ENCODE results near the gene SYTL3. TPM values are rescaled to one million over a fixed set of nuclear protein-coding genes. Genes with fewer than 3 reads are reported as not detected.

SYTL3 gene
- total and polyA plus RNA-seq, 2 experiments from 2014 or later: 0.07 TPM; not detected in 1

DNA sequence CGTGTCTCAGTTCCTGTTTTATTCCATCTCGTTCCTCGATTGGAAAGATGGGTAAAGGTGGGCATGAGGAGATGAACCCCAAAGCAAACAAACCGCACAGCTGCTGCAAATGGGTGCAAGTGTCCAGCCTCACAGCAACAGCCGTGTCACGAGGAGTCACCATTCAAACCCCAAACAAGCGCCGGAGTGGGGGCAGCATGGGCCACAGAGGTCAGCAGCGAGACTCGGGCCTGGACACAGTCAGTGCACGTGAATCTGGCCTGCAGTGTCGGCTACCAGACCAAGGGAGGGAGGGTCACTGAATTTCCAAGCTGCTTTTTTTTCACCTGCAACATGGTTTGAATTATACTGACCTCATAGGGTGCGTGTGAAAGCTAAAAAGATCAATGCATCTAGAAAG is 105.8 kb downstream of the SYTL3 start:
- Mint-ChIP-seq H3K4me3 (no peak overlapping the region), H3K9me3 (no peaks in the 10 kb centered on the region; the same call in 2 of the 3 replicates), H3K36me3 (ENCODE audit: low read depth) (no peaks in the 10 kb centered on the region), H3K27ac (no peak overlapping the region), H3K4me1 (peaks cover 26% of the 10 kb centered on the region), H3K27me3 (ENCODE audit: insufficient read depth, low read depth, poor library complexity) (peaks cover 19% of the 10 kb centered on the region)
- Histone ChIP-seq H3K27ac (ENCODE audit: low read depth) (no peak overlapping the region), H2AFZ (no peak overlapping the region), H3K36me3 (ENCODE audit: insufficient read depth) (no peaks in the 10 kb centered on the region), H3F3A (replicated peaks; ENCODE audit: low read depth) (peaks cover 7% of the 10 kb centered on the region; the same call in 1 of the 2 replicates), H3K79me2 (replicated peaks; ENCODE audit: insufficient read depth) (no peaks in the 10 kb centered on the region), H3K9me2 (ENCODE audit: insufficient read depth) (no peaks in the 10 kb centered on the region), H3K4me1 (ENCODE audit: insufficient read depth) (peaks cover 23% of the 10 kb centered on the region), H4K20me1 (replicated peaks; ENCODE audit: insufficient read depth) (no peaks in the 10 kb centered on the region), H3K4me3 (no peak overlapping the region), H3K27me3 (ENCODE audit: insufficient read depth) (no peaks in the 10 kb centered on the region), H3K4me2 (no peak overlapping the region)
- no peak for DNase-seq (ENCODE audit: low spot score)
- ATAC-seq: no peak
- no peak for TF ChIP-seq ZNF114 (CRISPR knock-in tag; IDR thresholded peaks at IDR 0.05)
- TF ChIP-seq, protein P1, sequence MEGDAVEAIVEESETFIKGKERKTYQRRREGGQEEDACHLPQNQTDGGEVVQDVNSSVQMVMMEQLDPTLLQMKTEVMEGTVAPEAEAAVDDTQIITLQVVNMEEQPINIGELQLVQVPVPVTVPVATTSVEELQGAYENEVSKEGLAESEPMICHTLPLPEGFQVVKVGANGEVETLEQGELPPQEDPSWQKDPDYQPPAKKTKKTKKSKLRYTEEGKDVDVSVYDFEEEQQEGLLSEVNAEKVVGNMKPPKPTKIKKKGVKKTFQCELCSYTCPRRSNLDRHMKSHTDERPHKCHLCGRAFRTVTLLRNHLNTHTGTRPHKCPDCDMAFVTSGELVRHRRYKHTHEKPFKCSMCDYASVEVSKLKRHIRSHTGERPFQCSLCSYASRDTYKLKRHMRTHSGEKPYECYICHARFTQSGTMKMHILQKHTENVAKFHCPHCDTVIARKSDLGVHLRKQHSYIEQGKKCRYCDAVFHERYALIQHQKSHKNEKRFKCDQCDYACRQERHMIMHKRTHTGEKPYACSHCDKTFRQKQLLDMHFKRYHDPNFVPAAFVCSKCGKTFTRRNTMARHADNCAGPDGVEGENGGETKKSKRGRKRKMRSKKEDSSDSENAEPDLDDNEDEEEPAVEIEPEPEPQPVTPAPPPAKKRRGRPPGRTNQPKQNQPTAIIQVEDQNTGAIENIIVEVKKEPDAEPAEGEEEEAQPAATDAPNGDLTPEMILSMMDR (conservative IDR thresholded peaks at IDR 0.05; ENCODE audit: low read depth in 2 of 2): no peak
- no peak for TF ChIP-seq ZNF331 (CRISPR knock-in tag; IDR thresholded peaks at IDR 0.05; ENCODE audit: low read depth)
- no peak for TF ChIP-seq POLR2AphosphoS5 (IDR thresholded peaks at IDR 0.05; ENCODE audit: low read depth)
- no peak for TF ChIP-seq CREB1 (CRISPR knock-in tag; IDR thresholded peaks at IDR 0.05; ENCODE audit: low read depth)
- no peak for TF ChIP-seq EZH2 (IDR thresholded peaks at IDR 0.05; ENCODE audit: low read depth, unreplicated experiment)
- no peak for TF ChIP-seq NANOG (IDR thresholded peaks at IDR 0.05; ENCODE audit: borderline replicate concordance)
- TF ChIP-seq, protein P2, sequence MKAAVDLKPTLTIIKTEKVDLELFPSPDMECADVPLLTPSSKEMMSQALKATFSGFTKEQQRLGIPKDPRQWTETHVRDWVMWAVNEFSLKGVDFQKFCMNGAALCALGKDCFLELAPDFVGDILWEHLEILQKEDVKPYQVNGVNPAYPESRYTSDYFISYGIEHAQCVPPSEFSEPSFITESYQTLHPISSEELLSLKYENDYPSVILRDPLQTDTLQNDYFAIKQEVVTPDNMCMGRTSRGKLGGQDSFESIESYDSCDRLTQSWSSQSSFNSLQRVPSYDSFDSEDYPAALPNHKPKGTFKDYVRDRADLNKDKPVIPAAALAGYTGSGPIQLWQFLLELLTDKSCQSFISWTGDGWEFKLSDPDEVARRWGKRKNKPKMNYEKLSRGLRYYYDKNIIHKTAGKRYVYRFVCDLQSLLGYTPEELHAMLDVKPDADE (IDR thresholded peaks at IDR 0.05): no peak
- no peak for TF ChIP-seq STAT1 (IDR thresholded peaks at IDR 0.05; ENCODE audit: unreplicated experiment)
- TF ChIP-seq JUNB (IDR thresholded peaks at IDR 0.05; ENCODE audit: unreplicated experiment): no peak
- TF ChIP-seq, protein P3, sequence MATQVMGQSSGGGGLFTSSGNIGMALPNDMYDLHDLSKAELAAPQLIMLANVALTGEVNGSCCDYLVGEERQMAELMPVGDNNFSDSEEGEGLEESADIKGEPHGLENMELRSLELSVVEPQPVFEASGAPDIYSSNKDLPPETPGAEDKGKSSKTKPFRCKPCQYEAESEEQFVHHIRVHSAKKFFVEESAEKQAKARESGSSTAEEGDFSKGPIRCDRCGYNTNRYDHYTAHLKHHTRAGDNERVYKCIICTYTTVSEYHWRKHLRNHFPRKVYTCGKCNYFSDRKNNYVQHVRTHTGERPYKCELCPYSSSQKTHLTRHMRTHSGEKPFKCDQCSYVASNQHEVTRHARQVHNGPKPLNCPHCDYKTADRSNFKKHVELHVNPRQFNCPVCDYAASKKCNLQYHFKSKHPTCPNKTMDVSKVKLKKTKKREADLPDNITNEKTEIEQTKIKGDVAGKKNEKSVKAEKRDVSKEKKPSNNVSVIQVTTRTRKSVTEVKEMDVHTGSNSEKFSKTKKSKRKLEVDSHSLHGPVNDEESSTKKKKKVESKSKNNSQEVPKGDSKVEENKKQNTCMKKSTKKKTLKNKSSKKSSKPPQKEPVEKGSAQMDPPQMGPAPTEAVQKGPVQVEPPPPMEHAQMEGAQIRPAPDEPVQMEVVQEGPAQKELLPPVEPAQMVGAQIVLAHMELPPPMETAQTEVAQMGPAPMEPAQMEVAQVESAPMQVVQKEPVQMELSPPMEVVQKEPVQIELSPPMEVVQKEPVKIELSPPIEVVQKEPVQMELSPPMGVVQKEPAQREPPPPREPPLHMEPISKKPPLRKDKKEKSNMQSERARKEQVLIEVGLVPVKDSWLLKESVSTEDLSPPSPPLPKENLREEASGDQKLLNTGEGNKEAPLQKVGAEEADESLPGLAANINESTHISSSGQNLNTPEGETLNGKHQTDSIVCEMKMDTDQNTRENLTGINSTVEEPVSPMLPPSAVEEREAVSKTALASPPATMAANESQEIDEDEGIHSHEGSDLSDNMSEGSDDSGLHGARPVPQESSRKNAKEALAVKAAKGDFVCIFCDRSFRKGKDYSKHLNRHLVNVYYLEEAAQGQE (IDR thresholded peaks at IDR 0.05; ENCODE audit: unreplicated experiment): no peak
- TF ChIP-seq, protein P4, sequence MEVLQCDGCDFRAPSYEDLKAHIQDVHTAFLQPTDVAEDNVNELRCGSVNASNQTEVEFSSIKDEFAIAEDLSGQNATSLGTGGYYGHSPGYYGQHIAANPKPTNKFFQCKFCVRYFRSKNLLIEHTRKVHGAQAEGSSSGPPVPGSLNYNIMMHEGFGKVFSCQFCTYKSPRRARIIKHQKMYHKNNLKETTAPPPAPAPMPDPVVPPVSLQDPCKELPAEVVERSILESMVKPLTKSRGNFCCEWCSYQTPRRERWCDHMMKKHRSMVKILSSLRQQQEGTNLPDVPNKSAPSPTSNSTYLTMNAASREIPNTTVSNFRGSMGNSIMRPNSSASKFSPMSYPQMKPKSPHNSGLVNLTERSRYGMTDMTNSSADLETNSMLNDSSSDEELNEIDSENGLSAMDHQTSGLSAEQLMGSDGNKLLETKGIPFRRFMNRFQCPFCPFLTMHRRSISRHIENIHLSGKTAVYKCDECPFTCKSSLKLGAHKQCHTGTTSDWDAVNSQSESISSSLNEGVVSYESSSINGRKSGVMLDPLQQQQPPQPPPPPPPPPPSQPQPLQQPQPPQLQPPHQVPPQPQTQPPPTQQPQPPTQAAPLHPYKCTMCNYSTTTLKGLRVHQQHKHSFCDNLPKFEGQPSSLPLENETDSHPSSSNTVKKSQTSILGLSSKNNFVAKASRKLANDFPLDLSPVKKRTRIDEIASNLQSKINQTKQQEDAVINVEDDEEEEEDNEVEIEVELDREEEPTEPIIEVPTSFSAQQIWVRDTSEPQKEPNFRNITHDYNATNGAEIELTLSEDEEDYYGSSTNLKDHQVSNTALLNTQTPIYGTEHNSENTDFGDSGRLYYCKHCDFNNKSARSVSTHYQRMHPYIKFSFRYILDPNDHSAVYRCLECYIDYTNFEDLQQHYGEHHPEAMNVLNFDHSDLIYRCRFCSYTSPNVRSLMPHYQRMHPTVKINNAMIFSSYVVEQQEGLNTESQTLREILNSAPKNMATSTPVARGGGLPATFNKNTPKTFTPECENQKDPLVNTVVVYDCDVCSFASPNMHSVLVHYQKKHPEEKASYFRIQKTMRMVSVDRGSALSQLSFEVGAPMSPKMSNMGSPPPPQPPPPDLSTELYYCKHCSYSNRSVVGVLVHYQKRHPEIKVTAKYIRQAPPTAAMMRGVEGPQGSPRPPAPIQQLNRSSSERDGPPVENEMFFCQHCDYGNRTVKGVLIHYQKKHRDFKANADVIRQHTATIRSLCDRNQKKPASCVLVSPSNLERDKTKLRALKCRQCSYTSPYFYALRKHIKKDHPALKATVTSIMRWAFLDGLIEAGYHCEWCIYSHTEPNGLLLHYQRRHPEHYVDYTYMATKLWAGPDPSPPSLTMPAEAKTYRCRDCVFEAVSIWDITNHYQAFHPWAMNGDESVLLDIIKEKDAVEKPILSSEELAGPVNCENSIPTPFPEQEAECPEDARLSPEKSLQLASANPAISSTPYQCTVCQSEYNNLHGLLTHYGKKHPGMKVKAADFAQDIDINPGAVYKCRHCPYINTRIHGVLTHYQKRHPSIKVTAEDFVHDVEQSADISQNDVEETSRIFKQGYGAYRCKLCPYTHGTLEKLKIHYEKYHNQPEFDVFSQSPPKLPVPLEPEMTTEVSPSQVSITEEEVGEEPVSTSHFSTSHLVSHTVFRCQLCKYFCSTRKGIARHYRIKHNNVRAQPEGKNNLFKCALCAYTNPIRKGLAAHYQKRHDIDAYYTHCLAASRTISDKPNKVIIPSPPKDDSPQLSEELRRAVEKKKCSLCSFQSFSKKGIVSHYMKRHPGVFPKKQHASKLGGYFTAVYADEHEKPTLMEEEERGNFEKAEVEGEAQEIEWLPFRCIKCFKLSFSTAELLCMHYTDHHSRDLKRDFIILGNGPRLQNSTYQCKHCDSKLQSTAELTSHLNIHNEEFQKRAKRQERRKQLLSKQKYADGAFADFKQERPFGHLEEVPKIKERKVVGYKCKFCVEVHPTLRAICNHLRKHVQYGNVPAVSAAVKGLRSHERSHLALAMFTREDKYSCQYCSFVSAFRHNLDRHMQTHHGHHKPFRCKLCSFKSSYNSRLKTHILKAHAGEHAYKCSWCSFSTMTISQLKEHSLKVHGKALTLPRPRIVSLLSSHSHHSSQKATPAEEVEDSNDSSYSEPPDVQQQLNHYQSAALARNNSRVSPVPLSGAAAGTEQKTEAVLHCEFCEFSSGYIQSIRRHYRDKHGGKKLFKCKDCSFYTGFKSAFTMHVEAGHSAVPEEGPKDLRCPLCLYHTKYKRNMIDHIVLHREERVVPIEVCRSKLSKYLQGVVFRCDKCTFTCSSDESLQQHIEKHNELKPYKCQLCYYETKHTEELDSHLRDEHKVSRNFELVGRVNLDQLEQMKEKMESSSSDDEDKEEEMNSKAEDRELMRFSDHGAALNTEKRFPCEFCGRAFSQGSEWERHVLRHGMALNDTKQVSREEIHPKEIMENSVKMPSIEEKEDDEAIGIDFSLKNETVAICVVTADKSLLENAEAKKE (CRISPR knock-in tag; IDR thresholded peaks at IDR 0.05): no peak
- no peak for TF ChIP-seq EZH2phosphoT487 (IDR thresholded peaks at IDR 0.05; ENCODE audit: unreplicated experiment)
